Keratinocyte (primary cell): ENCODE data around the gene FZD2. TPM values are rescaled to one million over a fixed set of nuclear protein-coding genes. Genes with fewer than 3 reads are reported as not detected.
"Not testable (repeated sequence)": the region's sequence is repeated elsewhere in the genome, so short reads cannot be mapped to it uniquely, and the experiment has no call there.

ENCODE experiments used
- DNase-seq: peaks from one replicate; pipeline ENCODE4 v3.0.0-alpha.2; 2011; ENCODE audit warnings: low read depth, missing footprints, low spot score
- FAIRE-seq: peaks from 2 replicates; lab custom pipeline; 2011; peaks lifted over from hg19 to GRCh38; lab: Jason Lieb, UNC
- H2AFZ ChIP-seq: 2 replicates; pipeline ENCODE4 v1.6.0; 2012; ENCODE audit warnings: low read length, control low read depth, inconsistent platforms; ENCODE audit not compliant: control insufficient read depth
- H3K27ac ChIP-seq: 2 replicates; pipeline ENCODE4 v1.5.1; 2011; ENCODE audit warnings: low read length; ENCODE audit not compliant: control insufficient read depth, insufficient read depth
- H3K27me3 ChIP-seq: 3 replicates; pipeline ENCODE4 v1.6.0; 2011; ENCODE audit warnings: low read length; ENCODE audit not compliant: control insufficient read depth, insufficient read depth; ENCODE audit errors: extremely low read depth
- H3K36me3 ChIP-seq, 2 experiments: 2 replicates in 1 of 2; 3 replicates in 1 of 2; pipeline ENCODE4 v1.5.1; 2011; ENCODE audit warnings: low read length in 2 of 2, mild to moderate bottlenecking in 1 of 2; ENCODE audit not compliant: control insufficient read depth in 2 of 2, insufficient read depth in 2 of 2; ENCODE audit errors: extremely low read depth in 1 of 2
- H3K4me1 ChIP-seq: 3 replicates; pipeline ENCODE4 v1.5.1; 2011; ENCODE audit warnings: low read length; ENCODE audit not compliant: control insufficient read depth, insufficient read depth; ENCODE audit errors: extremely low read depth
- H3K4me2 ChIP-seq: 3 replicates; pipeline ENCODE4 v1.6.0; 2011; ENCODE audit warnings: low read depth, low read length; ENCODE audit not compliant: control insufficient read depth, insufficient read depth; ENCODE audit errors: extremely low read depth
- H3K4me3 ChIP-seq, 3 experiments: fragments of 200-600 bp in 1 of 3; sonication (generic) in 1 of 3; 2 replicates in 2 of 3; 3 replicates in 1 of 3; pipeline ENCODE4 v1.5.1; 2011 to 2016; ENCODE audit warnings: low read length in 3 of 3, mild to moderate bottlenecking in 3 of 3, control low read depth in 2 of 3, inconsistent platforms in 1 of 3, low read depth in 1 of 3, mixed read lengths in 1 of 3, mixed run types in 1 of 3, moderate library complexity in 1 of 3; ENCODE audit not compliant: control insufficient read depth in 2 of 3, insufficient read depth in 2 of 3; ENCODE audit errors: extremely low read depth in 1 of 3
- H3K79me2 ChIP-seq: 2 replicates; pipeline ENCODE4 v1.6.0; 2012; ENCODE audit warnings: low read length; ENCODE audit not compliant: control insufficient read depth, insufficient read depth
- H3K9ac ChIP-seq: 3 replicates; pipeline ENCODE4 v1.6.0; 2011; ENCODE audit warnings: low read length; ENCODE audit not compliant: control insufficient read depth, insufficient read depth; ENCODE audit errors: extremely low read depth
- H3K9me1 ChIP-seq: 3 replicates; pipeline ENCODE4 v1.6.0; 2011; ENCODE audit warnings: low read length; ENCODE audit not compliant: control insufficient read depth, insufficient read depth; ENCODE audit errors: extremely low read depth
- H3K9me3 ChIP-seq: 2 replicates; pipeline ENCODE4 v1.5.1; 2012; ENCODE audit warnings: low read depth, low read length; ENCODE audit not compliant: control insufficient read depth
- H4K20me1 ChIP-seq: 3 replicates; pipeline ENCODE4 v1.6.0; 2011; ENCODE audit warnings: low read length; ENCODE audit not compliant: control insufficient read depth, insufficient read depth; ENCODE audit errors: extremely low read depth
- CTCF ChIP-seq, 3 experiments: IDR thresholded peaks in 1 of 3; conservative IDR thresholded peaks in 1 of 3; optimal IDR thresholded peaks in 1 of 3; 2 replicates in 2 of 3; 3 replicates in 1 of 3; pipeline versions ENCODE3 to v1.5.1; 2011; ENCODE audit warnings: low read length in 3 of 3, mild to moderate bottlenecking in 3 of 3, moderate library complexity in 2 of 3, control low read depth in 1 of 3, inconsistent platforms in 1 of 3; ENCODE audit not compliant: insufficient read depth in 2 of 3; ENCODE audit errors: extremely low read depth in 1 of 3
- EZH2 ChIP-seq: IDR thresholded peaks from one replicate; pipeline ENCODE4 v1.6.1; 2012; ENCODE audit warnings: inconsistent platforms, mild to moderate bottlenecking, low read length, moderate library complexity
- dilution Hi-C: fragments of 300-500 bp; cut with MboI; formaldehyde crosslinking; loops from one replicate; pipeline ENCODE4 v1.7.0; 2020; ENCODE audit warnings: low sequenced_read_pairs; ENCODE audit not compliant: extremely low pct_ligation_motif_present
- polyA plus RNA-seq, 5 experiments: library from polyadenylated mRNA; depleted of rRNA in 3 of 5; stranded (reverse) in 3 of 5; stranded (forward) in 1 of 5; unstranded in 1 of 5; fragments of >200 nt; gene quantifications; 1 replicate in 1 of 5; 2 replicates in 3 of 5; 3 replicates in 1 of 5; pipeline versions ENCODE4 v1.2.1 to v1.2.3, GENCODE V29; 2011 to 2012; ENCODE audit warnings: missing spikeins in 2 of 5, low read depth in 1 of 5, low replicate concordance in 1 of 5

The FZD2 gene
- polyA plus RNA-seq, 1 donor (not counting 4 experiments of a cell fraction or from before 2014, with no cell fraction given), result 2.6 TPM

GRCh38 chr17:44587339-44587738, 30.1 kb downstream of the FZD2 start:
- Histone ChIP-seq H3K4me3 (no peak overlapping the region), H4K20me1 (no peaks in the 10 kb centered on the region), H3K27ac (no peak overlapping the region), H3K9me3 (no peaks in the 10 kb centered on the region), H3K4me2 (peak overlapping the region; percentile 19), H3K9me1 (no peaks in the 10 kb centered on the region), H2AFZ (no peak overlapping the region), H3K36me3 (no peaks in the 10 kb centered on the region), H3K79me2 (no peaks in the 10 kb centered on the region), H3K4me1 (peaks cover 15% of the 10 kb centered on the region), H3K27me3 (no peaks in the 10 kb centered on the region), H3K9ac (no peak overlapping the region)
- dilution Hi-C loops, result no loop called here
- DNase-seq (peak; percentile 23), FAIRE-seq (peak; percentile 98)
- TF ChIP-seq CTCF (optimal IDR thresholded peaks at IDR 0.05 in 1 of 3, IDR thresholded peaks at IDR 0.05 in 1 of 3, conservative IDR thresholded peaks at IDR 0.05 in 1 of 3; ENCODE audit: extremely low read depth in 1 of 3, insufficient read depth in 2 of 3, low read length in 3 of 3) (no peak), EZH2 (no peak)

GRCh38 chr17:44589316-44590071, 32.2 kb downstream of the FZD2 start:
- Histone ChIP-seq H3K9me1 (no peaks in the 10 kb centered on the region), H3K9ac (no peak overlapping the region), H3K4me3 (no peak overlapping the region), H2AFZ (no peak overlapping the region), H3K4me1 (peaks cover 12% of the 10 kb centered on the region), H3K27ac (no peak overlapping the region), H3K27me3 (no peaks in the 10 kb centered on the region), H4K20me1 (no peaks in the 10 kb centered on the region), H3K79me2 (no peaks in the 10 kb centered on the region), H3K9me3 (no peaks in the 10 kb centered on the region), H3K36me3 (no peaks in the 10 kb centered on the region), H3K4me2 (no peak overlapping the region)
- DNase-seq, result no peak
- dilution Hi-C loops, result loop anchor here (5.0 kb wide), 1 partner anchor 47 kb away; no protein-coding TSS in a partner anchor
- TF ChIP-seq CTCF (optimal IDR thresholded peaks at IDR 0.05 in 1 of 3, IDR thresholded peaks at IDR 0.05 in 1 of 3, conservative IDR thresholded peaks at IDR 0.05 in 1 of 3; ENCODE audit: extremely low read depth in 1 of 3, insufficient read depth in 2 of 3, low read length in 3 of 3), result no peak
- TF ChIP-seq EZH2, result no peak
- no peak for FAIRE-seq

- not testable (repeated sequence) for H3K9me1 ChIP-seq, H3K4me2 ChIP-seq, H3K27me3 ChIP-seq, H2AFZ ChIP-seq, H3K4me3 ChIP-seq, H3K36me3 ChIP-seq, DNase-seq, H3K9ac ChIP-seq, H3K27ac ChIP-seq, H3K79me2 ChIP-seq, FAIRE-seq, H3K9me3 ChIP-seq, H4K20me1 ChIP-seq
- dilution Hi-C loops, result loop anchor here (5.0 kb wide), 1 partner anchor 48 kb away; no protein-coding TSS in a partner anchor
- H3K4me1 ChIP-seq, result peaks cover 12% of the 10 kb centered on the region
Measured at GRCh38 chr17:44590072-44590462, 32.8 kb downstream of the FZD2 start.

GRCh38 chr17:44590762-44591161, 33.5 kb downstream of the FZD2 start:
- not testable (repeated sequence) for H4K20me1 ChIP-seq, FAIRE-seq, H3K36me3 ChIP-seq, H3K79me2 ChIP-seq, H2AFZ ChIP-seq, H3K27ac ChIP-seq, H3K4me3 ChIP-seq, DNase-seq, H3K9me3 ChIP-seq, H3K4me2 ChIP-seq, H3K27me3 ChIP-seq, H3K9me1 ChIP-seq, H3K9ac ChIP-seq
- dilution Hi-C loops, result loop anchor here (5.0 kb wide), 1 partner anchor 48 kb away; no protein-coding TSS in a partner anchor
- H3K4me1 ChIP-seq, result peaks cover 12% of the 10 kb centered on the region
